NCI-H146 (cell line): ENCODE results near the gene LYPD6B.
"Not testable (repeated sequence)": the region's sequence is repeated elsewhere in the genome, so short reads cannot be mapped to it uniquely, and the experiment has no call there.

Experiments used
- DNase-seq: peaks from one replicate; lab custom pipeline; 2025; lab: John Stamatoyannopoulos, UW

The LYPD6B gene

GRCh38 chr2:149213764-149214493 is 175.4 kb downstream of the LYPD6B start:
- DNase-seq, result no peak

GRCh38 chr2:149218497-149218896 is 180.0 kb downstream of the LYPD6B start:
- no peak for DNase-seq

- no peak for DNase-seq
Observed at GRCh38 chr2:149219856-149220255, 181.4 kb downstream of the LYPD6B start.

- DNase-seq, result no peak
Observed at GRCh38 chr2:149221002-149221401, 182.5 kb downstream of the LYPD6B start.

GRCh38 chr2:149221898-149222297 is 183.4 kb downstream of the LYPD6B start:
- DNase-seq, result no peak

GRCh38 chr2:149223472-149224095 is 185.1 kb downstream of the LYPD6B start:
- DNase-seq, result no peak

- DNase-seq, result no peak
Observed at GRCh38 chr2:149224543-149224942, 186.0 kb downstream of the LYPD6B start.

GRCh38 chr2:149225446-149225845 is 186.9 kb downstream of the LYPD6B start:
- no peak for DNase-seq

- no peak for DNase-seq
Observed at GRCh38 chr2:149226790-149227189, 188.3 kb downstream of the LYPD6B start.

- no peak for DNase-seq
Observed at GRCh38 chr2:149235816-149236375, 197.4 kb downstream of the LYPD6B start.

GRCh38 chr2:149236410-149236809 is 197.9 kb downstream of the LYPD6B start:
- no peak for DNase-seq

- no peak for DNase-seq
Observed at GRCh38 chr2:149246186-149246585, 207.7 kb downstream of the LYPD6B start.

GRCh38 chr2:149251436-149251835 is 212.9 kb downstream of the LYPD6B start:
- not testable (repeated sequence) for DNase-seq

GRCh38 chr2:149256877-149257276 is 218.4 kb downstream of the LYPD6B start:
- DNase-seq, result not testable (repeated sequence)

- DNase-seq, result no peak
Observed at GRCh38 chr2:149258531-149258930, 220.0 kb downstream of the LYPD6B start.

GRCh38 chr2:149259136-149259535 is 220.6 kb downstream of the LYPD6B start:
- no peak for DNase-seq

- no peak for DNase-seq
Observed at GRCh38 chr2:149261692-149262091, 223.2 kb downstream of the LYPD6B start.
